CMK (cell line): ENCODE results near the gene PF4V1.

Experiments
- DNase-seq: peaks from one replicate; pipeline ENCODE4 v3.0.0-alpha.2; 2010; ENCODE audit warnings: low read depth

PF4V1 gene

DNA sequence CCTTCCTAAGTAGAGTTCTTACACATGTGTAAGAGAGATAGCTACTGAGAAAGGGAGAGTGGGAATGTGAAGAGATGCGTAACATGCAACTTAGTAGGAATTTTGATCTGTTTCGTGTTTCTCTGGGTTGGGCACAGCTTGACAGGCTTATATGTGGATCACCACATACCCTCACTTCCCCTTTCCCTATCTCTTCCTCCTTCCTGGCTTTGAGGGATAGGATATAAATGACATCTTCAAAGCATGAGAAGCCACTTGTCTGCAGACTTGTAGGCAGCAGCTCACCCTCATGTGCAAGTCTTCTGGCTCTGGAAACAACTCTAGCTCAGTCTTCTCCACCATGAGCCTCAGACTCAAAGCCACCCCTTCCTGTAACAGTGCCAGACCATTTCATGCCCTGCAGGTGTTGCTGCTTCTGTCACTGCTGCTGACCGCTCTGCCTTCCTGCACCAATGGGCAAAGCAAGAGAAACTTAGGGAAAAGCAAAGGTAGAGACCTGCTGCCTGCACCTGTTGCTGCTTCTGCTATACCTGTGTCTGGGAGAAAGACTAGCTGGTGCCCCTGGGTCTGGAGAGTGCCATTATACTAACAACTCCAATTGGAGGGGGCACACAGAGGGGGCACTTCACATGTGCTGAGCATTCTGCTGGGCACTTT, 5.4 kb upstream of the PF4V1 start:
- peak; percentile 72 for DNase-seq

DNA sequence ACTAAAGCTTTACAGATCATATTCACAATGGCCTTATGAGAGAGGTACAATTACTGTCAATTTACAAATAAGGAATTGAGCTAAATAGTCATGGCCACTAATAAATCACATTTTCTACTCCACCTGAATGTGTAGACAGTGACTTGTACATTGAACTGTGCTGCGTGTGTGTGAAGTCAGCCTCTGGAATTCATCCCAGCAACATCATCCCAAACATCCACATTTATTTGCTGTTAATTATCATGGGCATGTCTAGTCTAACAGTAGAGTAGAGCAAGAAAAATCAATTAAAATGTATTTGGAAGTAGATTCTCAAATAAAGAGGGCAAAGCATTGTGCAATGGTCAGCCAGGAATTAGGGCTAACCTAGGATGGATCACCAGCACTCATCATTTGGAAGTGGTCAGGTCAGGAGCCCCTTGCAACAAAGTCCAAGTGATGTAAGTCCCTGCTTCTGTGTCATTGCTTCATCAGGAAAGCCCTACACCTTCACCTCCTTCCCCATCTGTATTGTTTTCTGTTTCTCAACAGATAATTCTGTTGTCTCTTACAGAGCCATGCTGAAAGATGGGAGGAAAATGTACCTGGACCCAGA, 4.8 kb upstream of the PF4V1 start:
- DNase-seq: no peak

- DNase-seq: no peak
Observed at GRCh38 chr4:73850261-73850970, 2.7 kb upstream of the PF4V1 start.

DNA sequence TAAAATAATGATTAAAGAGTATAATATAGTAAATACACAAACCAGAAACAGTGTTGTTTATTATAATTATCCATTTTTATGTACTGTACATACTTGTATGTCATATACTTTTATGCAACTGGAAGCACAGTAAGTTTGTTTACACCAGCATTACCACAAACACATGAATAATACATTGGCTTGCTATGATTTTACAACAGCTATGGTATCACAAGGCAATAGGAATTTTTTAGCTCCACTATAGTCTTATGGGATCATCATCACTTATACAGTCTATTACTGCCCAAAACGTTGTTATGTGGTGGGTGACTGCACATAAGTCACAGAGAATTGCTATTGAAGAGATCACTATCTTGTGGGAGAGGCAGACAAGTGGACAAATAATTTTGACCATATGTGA, 1.8 kb upstream of the PF4V1 start:
- DNase-seq: no peak

DNA sequence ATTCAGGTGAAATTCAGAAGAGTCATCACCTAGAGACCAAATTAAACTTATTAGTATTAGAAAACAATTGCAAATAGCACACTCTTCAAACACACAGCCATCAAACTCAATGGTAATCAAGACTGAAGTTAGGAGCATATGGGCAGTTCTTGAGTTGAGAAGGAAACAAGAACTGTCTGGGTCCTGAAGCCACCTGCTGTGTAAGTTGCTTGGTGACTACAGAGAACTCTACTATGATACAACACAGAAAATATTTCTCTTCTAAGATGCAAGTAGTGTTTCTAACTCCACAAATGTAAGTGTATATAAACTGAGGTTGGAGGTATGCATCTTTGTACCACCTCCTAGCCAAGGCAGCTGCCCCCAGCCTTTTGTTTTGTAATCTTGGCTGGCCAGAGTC, 325 bp upstream of the PF4V1 start:
- DNase-seq: no peak

GRCh38 chr4:73853718-73854473, 800 bp downstream of the PF4V1 start:
- no peak for DNase-seq

GRCh38 chr4:73855406-73855805, 2.3 kb downstream of the PF4V1 start:
- DNase-seq: no peak

- DNase-seq: no peak
Observed at GRCh38 chr4:73856518-73856917, 3.4 kb downstream of the PF4V1 start.

GRCh38 chr4:73859614-73860088, 6.6 kb downstream of the PF4V1 start:
- DNase-seq: no peak

- DNase-seq: no peak
Observed at GRCh38 chr4:73860181-73860580, 7.1 kb downstream of the PF4V1 start.

- DNase-seq: no peak
Observed at GRCh38 chr4:73860917-73861316, 7.8 kb downstream of the PF4V1 start.

DNA sequence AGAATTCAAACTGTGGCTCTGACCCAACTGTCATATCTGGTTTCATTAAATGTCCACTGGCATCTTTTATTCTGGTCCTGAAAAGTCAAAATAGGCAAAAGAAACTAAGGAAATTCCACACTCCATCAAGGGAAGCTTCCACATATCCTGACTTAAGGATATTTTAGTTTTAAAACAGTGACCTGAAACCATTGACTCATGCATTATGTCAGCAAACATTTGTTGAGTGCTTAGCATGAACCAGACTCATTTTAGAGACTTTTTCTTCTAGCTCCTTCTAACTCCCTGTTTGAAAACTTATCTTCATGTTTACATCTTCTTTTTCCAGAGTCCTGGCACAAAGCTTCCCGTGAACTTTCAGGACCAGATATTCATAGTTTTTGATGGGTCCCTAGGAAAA, 9.2 kb downstream of the PF4V1 start:
- no peak for DNase-seq

GRCh38 chr4:73864365-73864764, 11.3 kb downstream of the PF4V1 start:
- DNase-seq: no peak

GRCh38 chr4:73864961-73865360, 11.9 kb downstream of the PF4V1 start:
- no peak for DNase-seq

- DNase-seq: no peak
Observed at GRCh38 chr4:73865431-73866096, 12.5 kb downstream of the PF4V1 start.

DNA sequence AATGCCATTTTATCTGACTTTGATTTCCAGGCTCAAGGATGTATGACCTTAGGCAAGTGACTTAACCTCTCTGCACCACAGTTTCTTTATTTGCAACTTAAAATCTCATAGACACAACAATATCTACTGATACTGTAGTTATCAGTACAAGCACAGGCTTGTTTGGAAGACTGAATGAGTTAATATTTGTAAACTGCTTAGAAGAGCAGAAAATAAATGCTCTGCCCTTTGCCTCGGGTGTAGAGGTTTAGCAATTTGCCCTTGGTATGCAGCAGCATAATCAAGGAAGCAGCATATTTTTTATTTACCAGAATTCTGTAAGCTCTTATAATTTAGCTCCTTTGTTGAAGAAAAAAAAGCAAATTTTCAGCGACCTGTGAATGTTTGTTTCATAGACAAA, 13.2 kb downstream of the PF4V1 start:
- no peak for DNase-seq

DNA sequence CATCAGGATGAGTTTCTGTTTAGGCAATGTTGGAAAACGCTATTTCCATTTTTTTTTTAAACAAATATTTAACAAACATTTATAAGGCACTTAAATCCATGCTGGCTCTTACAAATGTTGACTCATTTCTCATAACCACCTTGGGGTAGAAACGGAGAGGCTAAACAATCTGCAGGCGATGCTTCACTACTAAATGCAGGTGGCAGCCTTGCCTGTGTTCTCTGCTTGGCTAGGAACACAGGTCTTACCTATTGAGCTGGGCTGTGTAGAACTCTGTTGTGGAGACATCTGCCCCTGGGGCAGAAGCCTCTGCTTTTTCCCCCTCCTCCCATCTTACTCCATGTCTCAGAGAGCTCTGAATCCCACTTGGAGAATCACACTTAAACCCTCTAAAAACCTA, 14.7 kb downstream of the PF4V1 start:
- no peak for DNase-seq

- DNase-seq: no peak
Observed at GRCh38 chr4:73868206-73869129, 15.4 kb downstream of the PF4V1 start.

- no peak for DNase-seq
Observed at GRCh38 chr4:73869130-73870055, 16.3 kb downstream of the PF4V1 start, which contains the start of gene CXCL1. CXCL1 (plus strand) TSS chr4:73869393; CDS start chr4:73869471, 78 bp downstream.

GRCh38 chr4:73870260-73870659, 17.2 kb downstream of the PF4V1 start:
- no peak for DNase-seq
